SU-DHL-6 (cell line): ENCODE measurements around the gene ZSCAN2.
A peak's percentile ranks its signal among the peaks of the same experiment; 100 is the strongest.

Experiments
- H2AFZ ChIP-seq: fragments of 200-600 bp; sonication (generic); 2 replicates; pipeline ENCODE4 v1.6.1; 2014; ENCODE audit warnings: low read depth, mild to moderate bottlenecking, moderate library complexity, mixed read lengths, antibody characterized with exemption, low read length; ENCODE audit not compliant: severe bottlenecking
- H3F3A ChIP-seq: fragments of 200-600 bp; shearing (Covaris generic); 2 replicates; pipeline ENCODE4 v1.6.0; 2016; ENCODE audit warnings: antibody characterized with exemption, mild to moderate bottlenecking; ENCODE audit not compliant: insufficient read depth
- H3K27ac ChIP-seq: fragments of 200-600 bp; sonication (generic); 2 replicates; pipeline ENCODE4 v1.5.1; 2016; ENCODE audit warnings: low read depth, mild to moderate bottlenecking, low read length, moderate library complexity, mixed read lengths
- H3K27me3 ChIP-seq: fragments of 200-600 bp; sonication (generic), shearing (Covaris generic); 2 replicates; pipeline ENCODE4 v1.6.0; 2014; ENCODE audit warnings: mild to moderate bottlenecking, low read length
- H3K36me3 ChIP-seq: fragments of 200-600 bp; sonication (generic); 2 replicates; pipeline ENCODE4 v1.6.1; 2014; ENCODE audit warnings: mild to moderate bottlenecking, low read length, mixed read lengths
- H3K4me2 ChIP-seq: fragments of 300-600, 200-600 bp; shearing (Covaris generic), sonication (generic); 2 replicates; pipeline ENCODE4 v1.6.0; 2014; ENCODE audit warnings: low read length, low read depth, mild to moderate bottlenecking; ENCODE audit not compliant: poor library complexity, severe bottlenecking
- H3K4me3 ChIP-seq: fragments of 200-600 bp; sonication (generic); 2 replicates; pipeline ENCODE4 v1.5.1; 2014; ENCODE audit warnings: antibody characterized with exemption, low read length, mild to moderate bottlenecking, mixed read lengths; ENCODE audit not compliant: insufficient read depth, poor library complexity, severe bottlenecking
- H3K79me2 ChIP-seq: fragments of 200-600 bp; sonication (generic); 2 replicates; pipeline ENCODE4 v1.6.1; 2014; ENCODE audit warnings: mild to moderate bottlenecking, low read length, moderate library complexity; ENCODE audit not compliant: insufficient read depth
- H3K9ac ChIP-seq: fragments of 200-600 bp; sonication (generic); 2 replicates; pipeline ENCODE4 v1.7.0; 2014; ENCODE audit warnings: mild to moderate bottlenecking, low read length
- H3K9me2 ChIP-seq: fragments of 200-600 bp; sonication (generic); replicated peaks from 2 replicates; pipeline ENCODE4 v1.6.1; 2014; ENCODE audit warnings: low read length; ENCODE audit not compliant: insufficient read depth
- H3K9me3 ChIP-seq: fragments of 200-600 bp; sonication (generic); 2 replicates; pipeline ENCODE4 v1.6.1; 2014; ENCODE audit warnings: low read length, mixed read lengths; ENCODE audit not compliant: insufficient read depth
- H4K20me1 ChIP-seq: fragments of 200-600 bp; sonication (generic); 2 replicates; pipeline ENCODE4 v1.6.1; 2014; ENCODE audit warnings: low read depth, mild to moderate bottlenecking, antibody characterized with exemption, low read length, moderate library complexity, mixed read lengths
- CTCF ChIP-seq: fragments of 200-600 bp; sonication (generic); IDR thresholded peaks from one replicate; pipeline ENCODE4 v1.5.1; 2017; ENCODE audit warnings: antibody characterized with exemption, mild to moderate bottlenecking, low read length, moderate library complexity; ENCODE audit not compliant: insufficient read depth, poor library complexity, severe bottlenecking
- EZH2phosphoT487 ChIP-seq: fragments of 200-600 bp; sonication (generic), shearing (Covaris generic); conservative IDR thresholded peaks from 2 replicates; pipeline ENCODE4 v1.6.1; 2018; ENCODE audit warnings: mild to moderate bottlenecking, antibody characterized with exemption, low read length, moderate library complexity, mixed read lengths

Gene ZSCAN2

GRCh38 chr15:84658788-84659411, 58.1 kb downstream of the ZSCAN2 start:
- Histone ChIP-seq H4K20me1 (no peaks in the 10 kb centered on the region), H3K4me3 (peak overlapping the region; percentile 46), H3K79me2 (no peaks in the 10 kb centered on the region), H3K9me3 (no peaks in the 10 kb centered on the region), H3K27me3 (no peaks in the 10 kb centered on the region), H3K36me3 (no peaks in the 10 kb centered on the region), H3K9ac (peak overlapping the region; percentile 55), H3K9me2 (no peaks in the 10 kb centered on the region), H2AFZ (peak overlapping the region; percentile 52), H3F3A (peaks cover 28% of the 10 kb centered on the region), H3K27ac (peak overlapping the region; percentile 68), H3K4me2 (peak overlapping the region; percentile 63)
- TF ChIP-seq CTCF (no peak), EZH2phosphoT487 (no peak)

GRCh38 chr15:84659904-84660781, 59.3 kb downstream of the ZSCAN2 start:
- Histone ChIP-seq H3K27me3 (no peaks in the 10 kb centered on the region), H2AFZ (no peak overlapping the region), H3F3A (peaks cover 24% of the 10 kb centered on the region), H3K36me3 (no peaks in the 10 kb centered on the region), H3K9me3 (no peaks in the 10 kb centered on the region), H3K4me2 (no peak overlapping the region), H4K20me1 (no peaks in the 10 kb centered on the region), H3K4me3 (no peak overlapping the region), H3K27ac (no peak overlapping the region), H3K9me2 (no peaks in the 10 kb centered on the region), H3K9ac (no peak overlapping the region), H3K79me2 (no peaks in the 10 kb centered on the region)
- TF ChIP-seq CTCF (no peak), EZH2phosphoT487 (no peak)

GRCh38 chr15:84661001-84661400, 60.2 kb downstream of the ZSCAN2 start:
- Histone ChIP-seq H3K27me3 (no peaks in the 10 kb centered on the region), H3K9ac (no peak overlapping the region), H3F3A (peaks cover 23% of the 10 kb centered on the region), H3K36me3 (no peaks in the 10 kb centered on the region), H4K20me1 (no peaks in the 10 kb centered on the region), H3K27ac (no peak overlapping the region), H3K9me2 (no peaks in the 10 kb centered on the region), H3K79me2 (no peaks in the 10 kb centered on the region), H3K4me3 (no peak overlapping the region), H2AFZ (no peak overlapping the region), H3K9me3 (no peaks in the 10 kb centered on the region), H3K4me2 (no peak overlapping the region)
- TF ChIP-seq EZH2phosphoT487 (no peak), CTCF (no peak)
